ENCODE measurements around the gene PARD6G. TPM values are rescaled to one million over a fixed set of nuclear protein-coding genes. Genes with fewer than 3 reads are reported as not detected.

PARD6G gene
- total RNA-seq, 1 donor from 2014 or later: 29.6 TPM

DNA sequence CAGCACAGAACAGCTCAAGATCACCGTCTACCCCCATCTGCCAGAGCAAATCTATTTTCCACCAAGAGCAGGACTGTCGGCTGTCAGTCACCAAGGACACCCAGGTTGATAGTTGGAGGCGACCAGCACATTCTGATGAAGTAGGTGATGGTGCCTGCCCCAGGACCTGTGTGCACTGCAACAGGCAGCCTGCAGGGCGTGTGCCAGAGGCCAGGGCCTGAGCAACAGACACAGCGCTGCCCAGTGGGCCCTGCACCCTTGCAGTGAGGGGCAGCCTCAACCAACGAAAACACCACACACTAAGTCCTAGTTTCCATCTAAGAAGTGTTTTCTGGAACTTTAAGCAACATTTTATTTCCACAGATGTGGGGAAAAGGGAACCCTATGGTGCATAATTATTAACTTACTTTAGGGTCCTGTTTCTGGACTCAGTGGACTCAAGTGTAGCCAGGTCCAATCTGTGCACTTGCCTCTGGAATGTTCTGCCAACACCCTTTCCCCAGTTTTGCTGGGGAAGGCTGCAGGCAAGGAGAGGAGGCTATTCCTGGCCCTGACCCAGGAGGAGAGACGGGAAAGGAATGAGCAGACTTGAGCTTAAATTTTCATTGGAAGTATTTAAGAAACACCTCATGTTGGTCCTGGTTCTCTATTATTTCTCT lies 76.8 kb downstream of the PARD6G start:
- Histone ChIP-seq H3K79me2 (ENCODE audit: insufficient read depth, low read length) (no peaks in the 10 kb centered on the region), H3K27ac (ENCODE audit: low read depth, low read length) (no peak overlapping the region), H3K9me3 (ENCODE audit: insufficient read depth, low read depth, low read length) (no peaks in the 10 kb centered on the region), H3K4me1 (ENCODE audit: insufficient read depth, low read length) (no peaks in the 10 kb centered on the region), H3K4me2 (ENCODE audit: low read length) (peak overlapping the region; percentile 70), H3K27me3 (ENCODE audit: insufficient read depth, low read length) (no peaks in the 10 kb centered on the region), H2AFZ (ENCODE audit: low read depth, low read length) (no peak overlapping the region), H4K20me1 (ENCODE audit: insufficient read depth, low read length) (no peaks in the 10 kb centered on the region), H3K4me3 (ENCODE audit: insufficient read depth, low read depth, low read length) (no peak overlapping the region), H3K9ac (ENCODE audit: low read length) (no peak overlapping the region), H3K36me3 (ENCODE audit: insufficient read depth, low read length) (no peaks in the 10 kb centered on the region)
- DNase-seq (ENCODE audit: low read depth) (no peak), FAIRE-seq (no peak)
- H3K4me1 Mint-ChIP-seq (ENCODE audit: low read depth, unreplicated experiment): peaks cover 27% of the 10 kb centered on the region
- H3K27me3 Mint-ChIP-seq (ENCODE audit: low read depth, unreplicated experiment): no peaks in the 10 kb centered on the region
- no peak overlapping the region for H3K4me3 Mint-ChIP-seq (ENCODE audit: unreplicated experiment)
- H3K36me3 Mint-ChIP-seq (ENCODE audit: low read depth, unreplicated experiment): peaks cover 16% of the 10 kb centered on the region
- peak overlapping the region; percentile 58 for H3K27ac Mint-ChIP-seq (ENCODE audit: unreplicated experiment)
- H3K9me3 Mint-ChIP-seq (ENCODE audit: unreplicated experiment): peaks cover under 1% of the 10 kb centered on the region
- no peak for TF ChIP-seq EZH2 (IDR thresholded peaks at IDR 0.05; ENCODE audit: insufficient read depth, low read length)
- TF ChIP-seq, protein P1, sequence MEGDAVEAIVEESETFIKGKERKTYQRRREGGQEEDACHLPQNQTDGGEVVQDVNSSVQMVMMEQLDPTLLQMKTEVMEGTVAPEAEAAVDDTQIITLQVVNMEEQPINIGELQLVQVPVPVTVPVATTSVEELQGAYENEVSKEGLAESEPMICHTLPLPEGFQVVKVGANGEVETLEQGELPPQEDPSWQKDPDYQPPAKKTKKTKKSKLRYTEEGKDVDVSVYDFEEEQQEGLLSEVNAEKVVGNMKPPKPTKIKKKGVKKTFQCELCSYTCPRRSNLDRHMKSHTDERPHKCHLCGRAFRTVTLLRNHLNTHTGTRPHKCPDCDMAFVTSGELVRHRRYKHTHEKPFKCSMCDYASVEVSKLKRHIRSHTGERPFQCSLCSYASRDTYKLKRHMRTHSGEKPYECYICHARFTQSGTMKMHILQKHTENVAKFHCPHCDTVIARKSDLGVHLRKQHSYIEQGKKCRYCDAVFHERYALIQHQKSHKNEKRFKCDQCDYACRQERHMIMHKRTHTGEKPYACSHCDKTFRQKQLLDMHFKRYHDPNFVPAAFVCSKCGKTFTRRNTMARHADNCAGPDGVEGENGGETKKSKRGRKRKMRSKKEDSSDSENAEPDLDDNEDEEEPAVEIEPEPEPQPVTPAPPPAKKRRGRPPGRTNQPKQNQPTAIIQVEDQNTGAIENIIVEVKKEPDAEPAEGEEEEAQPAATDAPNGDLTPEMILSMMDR (IDR thresholded peaks at IDR 0.05; ENCODE audit: insufficient read depth, low read depth, low read length): no peak

DNA sequence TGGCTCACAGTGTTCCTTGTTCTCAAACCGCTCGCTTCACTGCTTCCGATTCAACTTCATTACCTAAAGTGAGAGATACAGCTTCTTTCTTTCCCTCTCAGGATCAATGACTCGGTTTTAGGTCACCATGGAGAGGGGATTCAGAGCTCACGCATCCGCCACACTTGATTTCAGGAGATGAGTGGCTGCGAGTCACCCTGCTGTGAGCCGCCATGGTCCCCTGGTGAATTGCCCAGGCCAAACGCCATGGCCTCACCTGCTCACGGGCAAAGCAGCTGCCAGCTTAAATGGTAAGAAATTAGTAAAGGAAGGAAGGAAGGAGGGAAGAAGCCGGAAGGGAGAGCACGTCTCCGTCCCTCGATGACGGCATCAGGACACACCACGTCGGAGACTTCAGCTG lies 77.7 kb downstream of the PARD6G start:
- no peak overlapping the region for H3K4me2 ChIP-seq (ENCODE audit: low read length)
- Mint-ChIP-seq H3K4me3 (ENCODE audit: unreplicated experiment) (no peak overlapping the region), H3K36me3 (ENCODE audit: low read depth, unreplicated experiment) (peaks cover 17% of the 10 kb centered on the region), H3K9me3 (ENCODE audit: unreplicated experiment) (peaks cover 9% of the 10 kb centered on the region), H3K27me3 (ENCODE audit: low read depth, unreplicated experiment) (no peaks in the 10 kb centered on the region), H3K27ac (ENCODE audit: unreplicated experiment) (no peak overlapping the region), H3K4me1 (ENCODE audit: low read depth, unreplicated experiment) (peaks cover 27% of the 10 kb centered on the region)
- H3K4me3 ChIP-seq (ENCODE audit: insufficient read depth, low read depth, low read length): no peak overlapping the region
- TF ChIP-seq, protein P1 (IDR thresholded peaks at IDR 0.05; ENCODE audit: insufficient read depth, low read depth, low read length): no peak
- TF ChIP-seq EZH2 (IDR thresholded peaks at IDR 0.05; ENCODE audit: insufficient read depth, low read length): no peak
- H3K36me3 ChIP-seq (ENCODE audit: insufficient read depth, low read length): no peaks in the 10 kb centered on the region
- H3K27ac ChIP-seq (ENCODE audit: low read depth, low read length): no peak overlapping the region
- no peaks in the 10 kb centered on the region for H3K9me3 ChIP-seq (ENCODE audit: insufficient read depth, low read depth, low read length)
- H3K79me2 ChIP-seq (ENCODE audit: insufficient read depth, low read length): no peaks in the 10 kb centered on the region
- no peaks in the 10 kb centered on the region for H4K20me1 ChIP-seq (ENCODE audit: insufficient read depth, low read length)
- H3K4me1 ChIP-seq (ENCODE audit: insufficient read depth, low read length): no peaks in the 10 kb centered on the region
- FAIRE-seq: no peak
- no peak overlapping the region for H2AFZ ChIP-seq (ENCODE audit: low read depth, low read length)
- H3K27me3 ChIP-seq (ENCODE audit: insufficient read depth, low read length): no peaks in the 10 kb centered on the region
- no peak for DNase-seq (ENCODE audit: low read depth)
- no peak overlapping the region for H3K9ac ChIP-seq (ENCODE audit: low read length)

DNA sequence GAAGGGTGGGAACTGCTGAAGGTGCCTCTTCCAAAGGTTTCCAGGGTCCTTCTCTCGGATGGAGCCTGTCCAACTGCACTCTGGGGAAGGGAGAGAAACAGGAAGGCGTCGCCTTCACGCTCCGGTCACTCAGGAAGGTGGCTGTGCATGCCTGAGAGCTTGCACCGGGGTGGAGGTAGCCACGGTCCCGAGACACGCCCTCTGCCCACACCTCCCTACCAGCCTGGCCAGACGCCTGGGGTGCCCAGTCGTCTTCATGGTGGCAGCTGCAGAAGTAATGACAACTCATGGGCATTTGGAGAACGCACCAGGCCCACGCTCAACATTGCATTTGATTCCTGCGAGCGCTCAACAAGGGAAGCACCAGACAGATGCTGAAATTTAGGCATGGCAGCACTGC lies 78.3 kb downstream of the PARD6G start:
- H4K20me1 ChIP-seq (ENCODE audit: insufficient read depth, low read length): no peaks in the 10 kb centered on the region

More for the DNA sequence above, 78.3 kb downstream of the PARD6G start:
- DNase-seq (ENCODE audit: low read depth): no peak
- peaks cover 27% of the 10 kb centered on the region for H3K4me1 Mint-ChIP-seq (ENCODE audit: low read depth, unreplicated experiment)
- Histone ChIP-seq H3K27me3 (ENCODE audit: insufficient read depth, low read length) (no peaks in the 10 kb centered on the region), H3K9ac (ENCODE audit: low read length) (no peak overlapping the region), H3K79me2 (ENCODE audit: insufficient read depth, low read length) (no peaks in the 10 kb centered on the region), H3K27ac (ENCODE audit: low read depth, low read length) (no peak overlapping the region), H3K4me1 (ENCODE audit: insufficient read depth, low read length) (no peaks in the 10 kb centered on the region), H3K4me3 (ENCODE audit: insufficient read depth, low read depth, low read length) (no peak overlapping the region), H2AFZ (ENCODE audit: low read depth, low read length) (no peak overlapping the region), H3K36me3 (ENCODE audit: insufficient read depth, low read length) (no peaks in the 10 kb centered on the region), H3K4me2 (ENCODE audit: low read length) (no peak overlapping the region), H3K9me3 (ENCODE audit: insufficient read depth, low read depth, low read length) (no peaks in the 10 kb centered on the region)
- no peak overlapping the region for H3K27ac Mint-ChIP-seq (ENCODE audit: unreplicated experiment)
- H3K27me3 Mint-ChIP-seq (ENCODE audit: low read depth, unreplicated experiment): no peaks in the 10 kb centered on the region
- no peak for FAIRE-seq
- peak overlapping the region; percentile 22 for H3K4me3 Mint-ChIP-seq (ENCODE audit: unreplicated experiment)
- H3K36me3 Mint-ChIP-seq (ENCODE audit: low read depth, unreplicated experiment): peaks cover 23% of the 10 kb centered on the region
- TF ChIP-seq, protein P1 (IDR thresholded peaks at IDR 0.05; ENCODE audit: insufficient read depth, low read depth, low read length): no peak
- no peak for TF ChIP-seq EZH2 (IDR thresholded peaks at IDR 0.05; ENCODE audit: insufficient read depth, low read length)
- peaks cover 13% of the 10 kb centered on the region for H3K9me3 Mint-ChIP-seq (ENCODE audit: unreplicated experiment)

All from astrocyte (in vitro differentiated cells and primary cell).